HepG2 (cell line): ENCODE results near the gene CYB5R3. TPM values are rescaled to one million over a fixed set of nuclear protein-coding genes. Genes with fewer than 3 reads are reported as not detected.

Experiments used
- CEBPB ChIP-seq: IDR thresholded peaks from 2 replicates; pipeline ENCODE4 v1.6.1; 2011; ENCODE audit warnings: low read depth, low read length, improper control_type of control experiment, borderline replicate concordance
- CEBPG ChIP-seq: IDR thresholded peaks from 2 replicates; pipeline ENCODE4 v1.6.1; 2016
- EED ChIP-seq: sonication (generic); formaldehyde crosslinking; IDR thresholded peaks from 2 replicates; pipeline ENCODE4 v1.5.0; 2020; ENCODE audit warnings: mild to moderate bottlenecking, missing genetic modification reagents
- EP300 ChIP-seq, 3 experiments: sonication (generic) in 1 of 3; formaldehyde crosslinking in 1 of 3; IDR thresholded peaks; 2 replicates each; pipeline versions ENCODE4 v1.5.1 to v1.6.1; 2011 to 2020; ENCODE audit warnings: low read depth in 2 of 3, low read length in 2 of 3, borderline replicate concordance in 1 of 3, improper control_type of control experiment in 1 of 3, mild to moderate bottlenecking in 1 of 3, missing genetic modification reagents in 1 of 3, moderate library complexity in 1 of 3
- ERF ChIP-seq: IDR thresholded peaks from 2 replicates; pipeline ENCODE4 v1.6.1; 2018; ENCODE audit warnings: missing biosample characterization, missing genetic modification reagents
- HINFP ChIP-seq: sonication (generic); formaldehyde crosslinking; IDR thresholded peaks from 2 replicates; pipeline ENCODE4 v1.4.0; 2020; ENCODE audit warnings: low read depth, mild to moderate bottlenecking, missing genetic modification reagents
- HNF1A ChIP-seq, 2 experiments: sonication (generic) in 1 of 2; formaldehyde crosslinking in 1 of 2; IDR thresholded peaks; 2 replicates each; pipeline versions ENCODE4 v1.4.0 to v1.6.1; 2016 to 2020; ENCODE audit warnings: borderline replicate concordance in 1 of 2, low read depth in 1 of 2, mild to moderate bottlenecking in 1 of 2, missing genetic modification reagents in 1 of 2
- KDM2A ChIP-seq: sonication (generic); formaldehyde crosslinking; IDR thresholded peaks from 2 replicates; pipeline ENCODE4 v1.4.0; 2020; ENCODE audit warnings: low read depth, missing genetic modification reagents, borderline replicate concordance
- MTA1 ChIP-seq: sonication (generic); formaldehyde crosslinking; IDR thresholded peaks from 2 replicates; pipeline ENCODE4 v1.4.0; 2020; ENCODE audit warnings: missing genetic modification reagents, mild to moderate bottlenecking, borderline replicate concordance
- SOX5 ChIP-seq: IDR thresholded peaks from 2 replicates; pipeline ENCODE4 v1.6.1; 2016; ENCODE audit warnings: borderline replicate concordance
- ZNF263 ChIP-seq: sonication (generic); formaldehyde crosslinking; IDR thresholded peaks from 2 replicates; pipeline ENCODE4 v1.4.0; 2020; ENCODE audit warnings: missing genetic modification reagents
- ZNF33A ChIP-seq: sonication (generic); formaldehyde crosslinking; IDR thresholded peaks from 2 replicates; pipeline ENCODE4 v1.5.1; 2020; ENCODE audit warnings: missing genetic modification reagents, mild to moderate bottlenecking, moderate library complexity, borderline replicate concordance
- ZNF512 ChIP-seq: sonication (generic); formaldehyde crosslinking; IDR thresholded peaks from 2 replicates; pipeline ENCODE4 v1.4.0; 2020; ENCODE audit warnings: mild to moderate bottlenecking, missing genetic modification reagents
- ZNF546 ChIP-seq: sonication (generic); formaldehyde crosslinking; conservative IDR thresholded peaks from 2 replicates; pipeline ENCODE4 v1.8.1; 2023; ENCODE audit warnings: mild to moderate bottlenecking, missing genetic modification reagents
- ZNF678 ChIP-seq: sonication (generic); formaldehyde crosslinking; IDR thresholded peaks from 2 replicates; pipeline ENCODE4 v1.4.0; 2020; ENCODE audit warnings: mild to moderate bottlenecking, missing genetic modification reagents
- ZNF710 ChIP-seq: sonication (generic); formaldehyde crosslinking; IDR thresholded peaks from 2 replicates; pipeline ENCODE4 v1.5.0; 2020; ENCODE audit warnings: mild to moderate bottlenecking, missing genetic modification reagents, borderline replicate concordance
- ZNF792 ChIP-seq: IDR thresholded peaks from 2 replicates; pipeline ENCODE4 v1.6.1; 2016
- polyA plus RNA-seq, 8 experiments: library from polyadenylated mRNA; depleted of rRNA in 3 of 8; stranded (reverse) in 7 of 8; unstranded in 1 of 8; fragments of >200 nt; fragmentation: Illumina TruSeq in 4 of 8; extraction: Trizol in 4 of 8; gene quantifications; 2 replicates each; pipeline versions ENCODE4 v1.2.1 to v1.2.3, GENCODE V29; 2011 to 2016; ENCODE audit warnings: low read depth in 4 of 8, missing spikeins in 1 of 8, mixed read lengths in 1 of 8; ENCODE audit not compliant: insufficient read depth in 1 of 8
- total RNA-seq, 5 experiments: library from RNA; depleted of rRNA; stranded (reverse); fragments of >200 nt; fragmentation: Illumina TruSeq; extraction: Trizol; gene quantifications; 2 replicates each; pipeline ENCODE4 v1.2.3, GENCODE V29; 2016; ENCODE audit warnings: low read depth in 1 of 5

Gene CYB5R3
- total and polyA plus RNA-seq, 2 of the 13 experiments (the other 11 are each of a cell fraction or from before 2014, with no cell fraction given): 32.4 to 305 TPM

DNA sequence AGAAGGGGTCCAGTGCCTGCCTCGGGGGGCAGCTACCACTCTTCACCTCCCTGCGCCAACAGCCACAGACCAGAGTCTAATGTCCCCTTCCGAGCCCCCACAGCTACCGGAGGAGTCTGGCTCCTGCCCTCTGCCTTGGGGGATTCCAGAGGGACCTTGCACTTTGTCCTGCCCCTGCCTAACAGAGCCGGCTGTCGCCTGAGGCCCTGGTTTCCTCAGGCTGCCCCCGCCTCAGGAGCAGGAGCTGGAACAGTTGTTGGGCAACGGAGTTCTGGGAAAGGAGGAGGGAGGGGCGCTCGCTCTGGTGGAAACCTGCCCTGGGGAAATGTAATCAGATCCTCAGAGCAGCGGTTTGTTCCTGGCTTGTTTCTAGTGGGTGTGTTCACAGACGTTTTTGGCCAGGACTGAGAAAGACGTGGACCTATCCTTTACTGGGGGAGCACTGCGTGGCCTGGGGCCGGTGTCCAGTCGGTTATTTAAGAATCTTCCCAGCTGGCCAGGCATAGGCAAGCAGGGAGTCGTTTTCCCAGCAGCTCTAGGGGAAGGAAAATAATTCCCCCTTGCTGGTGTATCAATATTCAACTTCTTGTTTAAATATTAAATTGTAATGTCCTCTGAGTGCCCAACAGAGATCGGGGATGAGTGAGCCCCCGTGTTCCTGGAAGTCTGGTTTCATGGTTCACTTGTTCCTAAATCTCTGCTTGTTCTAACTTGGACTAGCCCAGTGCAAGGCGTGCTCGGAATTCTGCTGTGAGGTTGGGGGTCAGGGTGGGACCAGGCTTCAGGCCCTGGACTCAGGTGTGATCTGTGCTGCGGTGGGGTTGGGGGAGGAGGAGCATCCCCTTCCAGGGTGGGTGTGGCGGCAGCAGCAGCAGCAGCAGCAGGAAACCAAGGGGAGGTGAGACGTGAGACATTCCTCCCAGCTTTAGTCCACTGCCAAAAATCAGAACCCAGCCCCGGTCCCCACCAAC, 39.3 kb upstream of the CYB5R3 start (continued):
- no peak for TF ChIP-seq HINFP
- no peak for TF ChIP-seq ZNF33A
- TF ChIP-seq CEBPB: peak; percentile 87
- TF ChIP-seq ZNF263 (CRISPR knock-in tag): peak; percentile 52; the same call in 1 of the 2 replicates
- no peak; the same call in 1 of the 2 replicates for TF ChIP-seq ZNF710
- no peak for TF ChIP-seq ZNF678 (CRISPR knock-in tag)
- TF ChIP-seq SOX5 (CRISPR knock-in tag): peak; percentile 57; the same call in 1 of the 2 replicates
- TF ChIP-seq CEBPG: peak; percentile 92
- TF ChIP-seq ZNF512 (CRISPR knock-in tag): no peak
- peak; percentile 50; the same call in 1 of the 2 replicates for TF ChIP-seq ERF
- TF ChIP-seq EED: no peak; the same call in 1 of the 2 replicates
- peak in 1 of 2 experiments; percentile 61; a peak in 1 of 4 replicates for TF ChIP-seq EP300 (IDR thresholded peaks at IDR 0.05; ENCODE audit: low read depth in 2 of 2, low read length in 2 of 2)
- peak; percentile 10; the same call in 1 of the 2 replicates for TF ChIP-seq EP300 (CRISPR knock-in tag; IDR thresholded peaks at IDR 0.05; ENCODE audit: borderline replicate concordance)
- TF ChIP-seq ZNF546 (CRISPR knock-in tag): no peak
- 0 out of 2 replicates have a peak, but pooled peaks have one; percentile 39 for TF ChIP-seq ZNF792 (CRISPR knock-in tag)
- no peak for TF ChIP-seq HNF1A (IDR thresholded peaks at IDR 0.05; ENCODE audit: low read depth)
- peak; percentile 79; the same call in 1 of the 2 replicates for TF ChIP-seq HNF1A (CRISPR knock-in tag; IDR thresholded peaks at IDR 0.05; ENCODE audit: borderline replicate concordance)
- peak; percentile 92 for TF ChIP-seq MTA1 (CRISPR knock-in tag)
- peak; percentile 64 for TF ChIP-seq KDM2A (CRISPR knock-in tag)
